GM12878 (cell line): Measurements from ENCODE around the gene SMG9. TPM values are rescaled to one million over a fixed set of nuclear protein-coding genes. Genes with fewer than 3 reads are reported as not detected.

Experiments used
- ATAC-seq: fragments of 200-7000 bp; cut with Tn5 transposase; 3 replicates; pipeline ENCODE4 v1.9.1; 2020; ENCODE audit warnings: mild to moderate bottlenecking, moderate library complexity
- BruUV-seq: library from RNA; stranded (reverse); fragments of 400-500 nt; replicated peaks from 2 replicates; lab custom pipeline; 2021; lab: Mats Ljungman, UMichigan
- CTCF ChIA-PET: fragments of 300-600 bp; sonication (Branson Sonifier 250); formaldehyde crosslinking; extraction: SDS; loops from one replicate; lab custom pipeline; 2021; ENCODE audit warnings: inconsistent platforms; lab: Yijun Ruan, JAX
- POLR2A ChIA-PET: fragments of 350-600 bp; formaldehyde crosslinking; extraction: SDS; loops from one replicate; lab custom pipeline; 2021; ENCODE audit warnings: inconsistent platforms; lab: Charles Lee
- RAD21 ChIA-PET: fragments of 300-600 bp; sonication (Branson Sonifier 250); formaldehyde crosslinking; loops from one replicate; lab custom pipeline; 2023; ENCODE audit warnings: antibody characterized with exemption; ENCODE audit not compliant: unreplicated experiment; lab: Charles Lee
- SMC1A ChIA-PET: fragments of 300-600 bp; sonication (Branson Sonifier 250); formaldehyde crosslinking; loops from one replicate; lab custom pipeline; 2023; ENCODE audit not compliant: unreplicated experiment, uncharacterized antibody; lab: Charles Lee
- DNase-seq: peaks from one replicate; pipeline ENCODE4 v3.0.0-alpha.2; 2011; ENCODE audit warnings: low read depth, low spot score
- FAIRE-seq: peaks from 3 replicates; lab custom pipeline; 2011; peaks lifted over from hg19 to GRCh38; lab: Jason Lieb, UNC
- H2AFZ ChIP-seq: 2 replicates; pipeline ENCODE4 v1.6.0; 2011; ENCODE audit warnings: low read depth, low read length, control low read depth; ENCODE audit not compliant: control insufficient read depth
- H3K27ac ChIP-seq: 2 replicates; pipeline ENCODE4 v1.5.1; 2011; ENCODE audit warnings: control low read depth; ENCODE audit not compliant: control insufficient read depth, insufficient read depth
- H3K27me3 ChIP-seq, 2 experiments: replicated peaks in 1 of 2; 2 replicates each; pipeline versions ENCODE4 v1.6.0 to v1.6.1; 2011; ENCODE audit warnings: low read length in 1 of 2; ENCODE audit not compliant: control insufficient read depth in 2 of 2, insufficient read depth in 2 of 2
- H3K36me3 ChIP-seq, 2 experiments: 2 replicates each; pipeline ENCODE4 v1.5.1; 2011; ENCODE audit warnings: low read length in 1 of 2; ENCODE audit not compliant: control insufficient read depth in 2 of 2, insufficient read depth in 2 of 2
- H3K4me1 ChIP-seq: 2 replicates; pipeline ENCODE4 v1.6.1; 2011; ENCODE audit warnings: mild to moderate bottlenecking, low read length, moderate library complexity, mixed read lengths; ENCODE audit not compliant: control insufficient read depth, insufficient read depth
- H3K4me2 ChIP-seq: 2 replicates; pipeline ENCODE4 v1.6.0; 2011; ENCODE audit warnings: control low read depth; ENCODE audit not compliant: control insufficient read depth, insufficient read depth
- H3K4me3 ChIP-seq: fragments of 200-600 bp; sonication (generic); 2 replicates; pipeline ENCODE4 v1.5.1; 2016
- H3K79me2 ChIP-seq: 2 replicates; pipeline ENCODE4 v1.6.0; 2011; ENCODE audit warnings: low read length; ENCODE audit not compliant: control insufficient read depth, insufficient read depth
- H3K9ac ChIP-seq: 2 replicates; pipeline ENCODE4 v1.8.0; 2011; ENCODE audit warnings: low read length, control low read depth, mixed read lengths; ENCODE audit not compliant: control insufficient read depth, insufficient read depth
- H3K9me3 ChIP-seq: replicated peaks from 3 replicates; pipeline ENCODE4 v1.5.1; 2011; ENCODE audit warnings: mild to moderate bottlenecking, low read length; ENCODE audit not compliant: control insufficient read depth, insufficient read depth
- H4K20me1 ChIP-seq: 2 replicates; pipeline ENCODE4 v1.6.0; 2011; ENCODE audit not compliant: control insufficient read depth, insufficient read depth
- ATF7 ChIP-seq: fragments of 450-650 bp; IDR thresholded peaks from 2 replicates; pipeline ENCODE4 v1.6.1; 2016; ENCODE audit warnings: low read depth, mild to moderate bottlenecking
- EED ChIP-seq: sonication (generic); IDR thresholded peaks from 2 replicates; pipeline ENCODE4 v1.6.1; 2016; ENCODE audit warnings: antibody characterized with exemption, low read depth
- FOS ChIP-seq: IDR thresholded peaks from 3 replicates; pipeline ENCODE4 v1.6.1; 2011; ENCODE audit warnings: borderline replicate concordance; ENCODE audit not compliant: insufficient read length; ENCODE audit errors: extremely low read depth
- MYB ChIP-seq: fragments of 150-350 bp; IDR thresholded peaks from 2 replicates; pipeline ENCODE4 v1.6.1; 2014; ENCODE audit warnings: mild to moderate bottlenecking, low read depth, low read length, borderline replicate concordance
- NFIC ChIP-seq: IDR thresholded peaks from 2 replicates; pipeline ENCODE4 v1.6.1; 2012; ENCODE audit warnings: low read depth, mild to moderate bottlenecking, inconsistent platforms, low read length, moderate library complexity
- RUNX3 ChIP-seq: IDR thresholded peaks from 2 replicates; pipeline ENCODE4 v1.6.1; 2012; ENCODE audit warnings: low read length, inconsistent platforms
- USF1 ChIP-seq: IDR thresholded peaks from 2 replicates; pipeline ENCODE4 v1.6.1; 2011; ENCODE audit warnings: borderline replicate concordance, low read depth, mild to moderate bottlenecking, moderate library complexity, mixed read lengths, low read length; ENCODE audit not compliant: insufficient read depth; ENCODE audit errors: extremely low read length
- ZBTB11 ChIP-seq: fragments of 450-650 bp; formaldehyde crosslinking; IDR thresholded peaks from 2 replicates; pipeline ENCODE4 v1.5.0; 2022; ENCODE audit warnings: mild to moderate bottlenecking, missing genetic modification characterization
- WGBS: methylation state at CpG from one replicate; pipeline ENCODE4 v1.1.6; 2016; ENCODE audit warnings: low lambda C conversion rate; ENCODE audit not compliant: insufficient replicate concordance, insufficient coverage; ENCODE audit errors: missing lambda C conversion rate; 5-methylcytosine and 5-hydroxymethylcytosine counted together
- in situ Hi-C: fragments of 300-500 bp; cut with MboI; formaldehyde crosslinking; loops from 9 replicates; pipeline ENCODE4 v1.14.3; 2018; ENCODE audit warnings: mixed read lengths
- intact Hi-C: fragments of 100-400 bp; cut with micrococcal nuclease; formaldehyde crosslinking; loops from one replicate; pipeline ENCODE4 v1.14.2; 2022; ENCODE audit not compliant: unreplicated experiment
- polyA plus RNA-seq, 11 experiments: library from polyadenylated mRNA; depleted of rRNA in 4 of 11; unstranded in 6 of 11; stranded (reverse) in 5 of 11; fragments of >200 nt; fragmentation: Nextera tagmentation in 4 of 11; fragmentation: Illumina TruSeq in 1 of 11; extraction: Ambion mirVana in 4 of 11; extraction: Trizol in 1 of 11; gene quantifications; 1 replicate in 1 of 11; 2 replicates in 10 of 11; pipeline versions ENCODE4 v1.2.1 to v1.2.3, GENCODE V29; 2011 to 2016; ENCODE audit warnings: inconsistent platforms in 2 of 11, missing spikeins in 2 of 11, low read depth in 1 of 11
- total RNA-seq, 4 experiments: library from RNA; depleted of rRNA in 3 of 4; stranded (reverse); fragments of >200 nt in 3 of 4; fragmentation: Illumina TruSeq in 1 of 4; extraction: Trizol in 1 of 4; gene quantifications; 2 replicates each; pipeline versions ENCODE4 v1.2.1 to v1.2.3, GENCODE V29; 2013 to 2021

SMG9 gene
- total and polyA plus RNA-seq, 10 of the 15 experiments (the other 5 are each of a cell fraction or from before 2014, with no cell fraction given) = 0.69 to 52.2 (median 28.1) TPM

GRCh38 chr19:43766755-43767043, 11.9 kb upstream of the SMG9 start:
- intact Hi-C loops (no loop called here), in situ Hi-C loops (loop anchor here (25.0 kb wide), 2 partner anchors 1696 to 1829 kb away; partner anchors contain the start of genes ERFL and FOSB)
- H3K4me3 ChIP-seq = peak overlapping the region; percentile 18; the same call in 1 of the 2 replicates
- TSS peak; percentile 35 for BruUV-seq
- ChIA-PET RAD21 (interaction anchor here (1.1 to 8.3 kb wide), 7 partner anchors 12 to 98 kb away, joined by 4 to 167 read pairs (median 55); partner anchors contain the start of genes KCNN4, PLAUR and SMG9), POLR2A (interaction anchor here (0.7 to 18.9 kb wide), 5 partner anchors 11 to 98 kb away, joined by 3 to 389 read pairs (median 12); partner anchors contain the start of genes KCNN4 and SMG9), CTCF (interaction anchor here (0.6 to 20.8 kb wide), 12 partner anchors 12 to 172 kb away, joined by 3 to 324 read pairs (median 4); partner anchors contain the start of genes KCNN4, PLAUR and SMG9), SMC1A (interaction anchor here (1.0 to 20.1 kb wide), 7 partner anchors 12 to 98 kb away, joined by 3 to 325 read pairs (median 4); partner anchors contain the start of genes KCNN4 and SMG9)
- DNase-seq = no peak
- no peak overlapping the region for H2AFZ ChIP-seq
- peaks cover 57% of the 10 kb centered on the region for H3K4me1 ChIP-seq
- 17% methylated on average over 4 of the region's 4 CpGs for WGBS
- peak overlapping the region; percentile 100 for H3K27ac ChIP-seq
- no peaks in the 10 kb centered on the region for H4K20me1 ChIP-seq
- no peaks in the 10 kb centered on the region; the same call in 2 of the 3 replicates for H3K9me3 ChIP-seq
- peak overlapping the region; percentile 56 for H3K4me2 ChIP-seq
- no peak for TF ChIP-seq MYB
- 0 out of 2 replicates have a peak, but pooled peaks have one; percentile 1 for TF ChIP-seq RUNX3
- no peak for ATAC-seq
- no peaks in the 10 kb centered on the region for H3K27me3 ChIP-seq
- H3K9ac ChIP-seq = peak overlapping the region; percentile 78
- no peak for FAIRE-seq
- no peaks in the 10 kb centered on the region; the same call in 1 of the 2 replicates for H3K79me2 ChIP-seq
- peaks cover 39 to 40% of the 10 kb centered on the region in 2 experiments for H3K36me3 ChIP-seq

GRCh38 chr19:43765109-43765876, 10.5 kb upstream of the SMG9 start:
- H3K27ac ChIP-seq = peak overlapping the region; percentile 100
- intact Hi-C loops (loop anchor here (1.0 to 2.0 kb wide), 3 partner anchors 11 to 16 kb away; partner anchors contain the start of gene SMG9), in situ Hi-C loops (loop anchor here (25.0 kb wide), 2 partner anchors 1697 to 1828 kb away; partner anchors contain the start of genes ERFL and FOSB)
- H3K4me3 ChIP-seq = peak overlapping the region; percentile 14; the same call in 1 of the 2 replicates
- peaks cover 57% of the 10 kb centered on the region for H3K4me1 ChIP-seq
- H3K9me3 ChIP-seq = no peaks in the 10 kb centered on the region; the same call in 2 of the 3 replicates
- peak; percentile 99 for FAIRE-seq
- peak; percentile 81 for ATAC-seq
- no peaks in the 10 kb centered on the region for H4K20me1 ChIP-seq
- H3K4me2 ChIP-seq = peak overlapping the region; percentile 96
- peak overlapping the region; percentile 78 for H3K9ac ChIP-seq
- no peak overlapping the region for H2AFZ ChIP-seq
- under 1% methylated on average over 16 of the region's 16 CpGs for WGBS
- DNase-seq = peak; percentile 95
- no peaks in the 10 kb centered on the region for H3K27me3 ChIP-seq
- H3K36me3 ChIP-seq = peaks cover 30% of the 10 kb centered on the region in 2 experiments
- no peaks in the 10 kb centered on the region; the same call in 1 of the 2 replicates for H3K79me2 ChIP-seq
- CTCF ChIA-PET = interaction anchor here (1.0 to 20.8 kb wide), 7 partner anchors 11 to 96 kb away, joined by 3 to 324 read pairs (median 22); partner anchors contain the start of genes KCNN4, PLAUR and SMG9
- TSS peak; percentile 68 for BruUV-seq
- RAD21 ChIA-PET = interaction anchor here (0.7 to 8.3 kb wide), 9 partner anchors 11 to 96 kb away, joined by 3 to 167 read pairs (median 21); partner anchors contain the start of genes KCNN4, PLAUR and SMG9
- POLR2A ChIA-PET = interaction anchor here (1.0 to 18.9 kb wide), 8 partner anchors 13 to 168 kb away, joined by 3 to 389 read pairs (median 4); partner anchors contain the start of genes KCNN4, PLAUR and SMG9
- SMC1A ChIA-PET = interaction anchor here (1.0 to 20.1 kb wide), 10 partner anchors 12 to 40 kb away, joined by 3 to 325 read pairs (median 4); partner anchors contain the start of genes KCNN4 and SMG9
- TF ChIP-seq EED = peak; percentile 100
- TF ChIP-seq ATF7 = peak; percentile 94
- peak; percentile 98 for TF ChIP-seq NFIC
- TF ChIP-seq ZBTB11 (CRISPR knock-in tag) = no peak
- TF ChIP-seq USF1 = no peak
- no peak for TF ChIP-seq FOS
